Measurements from ENCODE around the gene ZFPM1. TPM values are rescaled to one million over a fixed set of nuclear protein-coding genes. Genes with fewer than 3 reads are reported as not detected.

Gene ZFPM1
- total and polyA plus RNA-seq, 12 donors: 0.37 to 23.8 (median 3.5) TPM

DNA sequence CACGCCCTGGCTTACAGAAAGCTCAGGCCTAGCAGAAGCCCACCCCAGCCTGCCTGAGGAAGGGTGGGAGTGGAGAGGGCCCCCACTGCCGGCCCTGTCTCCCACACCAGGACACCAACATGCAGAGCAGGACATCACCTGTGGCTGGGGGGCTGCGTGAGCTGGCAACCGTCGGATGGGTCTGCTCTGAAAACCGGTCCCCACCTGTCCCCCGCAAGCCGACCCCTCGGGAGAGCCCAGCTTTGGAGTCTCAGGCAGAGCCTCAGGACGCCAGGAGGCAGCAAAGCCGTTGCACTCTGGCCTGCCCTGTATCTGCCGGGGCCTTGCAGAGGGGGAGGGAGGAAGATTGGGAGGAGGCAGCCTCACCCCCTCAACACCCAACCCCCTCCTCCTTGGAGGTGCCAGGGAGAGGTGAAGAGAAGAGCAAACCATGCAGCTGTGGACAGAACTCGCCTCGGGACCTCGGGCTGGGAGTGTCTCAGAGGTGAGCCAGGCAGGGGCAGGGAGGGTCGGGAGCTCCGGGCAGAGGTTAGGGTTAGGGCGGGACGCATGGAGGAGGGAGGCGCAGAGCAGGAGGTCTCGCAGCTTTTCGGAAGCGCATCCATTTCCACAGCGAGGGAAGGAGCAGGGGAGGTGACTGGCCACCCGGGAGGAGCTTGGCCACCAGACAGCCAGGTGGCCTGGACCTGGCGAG lies 86.7 kb downstream of the ZFPM1 start:
- peaks cover 0 to 11% (median 0%) of the 10 kb centered on the region in 3 donors for H3K9me3 ChIP-seq (replicated peaks in 1 of 3)
- intact Hi-C loops (cut with DNase I): no loop called here
- 39 to 55% (median 45%) methylated on average over 13 to 26 of the region's 26 CpGs for WGBS, 4 donors
- no peaks in the 10 kb centered on the region for H3K27me3 ChIP-seq
- TF ChIP-seq POLR2A (IDR thresholded peaks at IDR 0.05): no peak
- TF ChIP-seq, protein P1, sequence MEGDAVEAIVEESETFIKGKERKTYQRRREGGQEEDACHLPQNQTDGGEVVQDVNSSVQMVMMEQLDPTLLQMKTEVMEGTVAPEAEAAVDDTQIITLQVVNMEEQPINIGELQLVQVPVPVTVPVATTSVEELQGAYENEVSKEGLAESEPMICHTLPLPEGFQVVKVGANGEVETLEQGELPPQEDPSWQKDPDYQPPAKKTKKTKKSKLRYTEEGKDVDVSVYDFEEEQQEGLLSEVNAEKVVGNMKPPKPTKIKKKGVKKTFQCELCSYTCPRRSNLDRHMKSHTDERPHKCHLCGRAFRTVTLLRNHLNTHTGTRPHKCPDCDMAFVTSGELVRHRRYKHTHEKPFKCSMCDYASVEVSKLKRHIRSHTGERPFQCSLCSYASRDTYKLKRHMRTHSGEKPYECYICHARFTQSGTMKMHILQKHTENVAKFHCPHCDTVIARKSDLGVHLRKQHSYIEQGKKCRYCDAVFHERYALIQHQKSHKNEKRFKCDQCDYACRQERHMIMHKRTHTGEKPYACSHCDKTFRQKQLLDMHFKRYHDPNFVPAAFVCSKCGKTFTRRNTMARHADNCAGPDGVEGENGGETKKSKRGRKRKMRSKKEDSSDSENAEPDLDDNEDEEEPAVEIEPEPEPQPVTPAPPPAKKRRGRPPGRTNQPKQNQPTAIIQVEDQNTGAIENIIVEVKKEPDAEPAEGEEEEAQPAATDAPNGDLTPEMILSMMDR (IDR thresholded peaks at IDR 0.05): no peak
- peaks cover 4 to 7% of the 10 kb centered on the region in 2 donors for H3K4me1 ChIP-seq (replicated peaks in 1 of 2)
- no peak overlapping the region for H3K27ac ChIP-seq
- H3K36me3 ChIP-seq (replicated peaks in 1 of 2): no peaks in the 10 kb centered on the region
- no peak overlapping the region for H3K4me3 ChIP-seq
- DNase-seq: no peak

DNA sequence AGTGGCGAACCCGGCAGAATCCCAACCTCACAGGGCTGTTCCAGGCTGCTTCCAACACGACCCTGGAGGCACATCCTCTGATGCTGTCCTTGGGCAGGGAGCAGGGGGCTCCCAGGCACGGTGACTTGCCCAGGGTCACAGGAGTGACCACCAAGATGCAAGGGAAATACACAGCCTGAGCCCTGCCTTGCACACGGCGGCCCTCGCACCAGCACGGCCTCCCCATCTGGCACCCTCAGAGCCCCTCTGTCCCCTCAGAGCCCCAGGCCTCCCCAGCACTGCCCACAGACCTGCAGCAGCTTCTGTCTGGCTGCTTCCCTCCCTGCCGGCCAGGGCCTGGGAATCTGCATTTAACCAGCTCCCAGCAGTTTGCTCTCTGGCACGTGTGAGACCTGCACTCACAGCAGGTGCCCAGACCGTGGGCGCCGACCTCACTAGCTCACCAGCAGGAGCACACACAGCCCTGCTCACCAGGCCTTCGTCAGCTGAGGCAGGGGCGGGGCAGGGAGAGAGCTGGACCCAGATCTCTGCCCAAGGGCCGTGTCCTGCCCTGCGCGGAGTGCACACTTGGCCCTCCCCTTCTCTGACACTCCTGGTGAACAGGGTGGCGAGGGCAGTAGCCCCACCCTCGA lies 87.4 kb downstream of the ZFPM1 start:
- TF ChIP-seq, protein P1 (IDR thresholded peaks at IDR 0.05): no peak
- no peak for TF ChIP-seq POLR2A (IDR thresholded peaks at IDR 0.05)
- H3K36me3 ChIP-seq (replicated peaks in 1 of 2): no peaks in the 10 kb centered on the region
- no peaks in the 10 kb centered on the region for H3K27me3 ChIP-seq
- DNase-seq: no peak
- no peak overlapping the region for H3K4me3 ChIP-seq
- 56 to 83% (median 71%) methylated on average over 10 to 20 of the region's 20 CpGs for WGBS, 4 donors
- H3K27ac ChIP-seq: no peak overlapping the region
- peaks cover 0 to under 1% of the 10 kb centered on the region in 2 donors for H3K4me1 ChIP-seq (replicated peaks in 1 of 2)
- peaks cover 0 to 11% (median 0%) of the 10 kb centered on the region in 3 donors for H3K9me3 ChIP-seq (replicated peaks in 1 of 3)
- intact Hi-C loops (cut with DNase I): no loop called here

DNA sequence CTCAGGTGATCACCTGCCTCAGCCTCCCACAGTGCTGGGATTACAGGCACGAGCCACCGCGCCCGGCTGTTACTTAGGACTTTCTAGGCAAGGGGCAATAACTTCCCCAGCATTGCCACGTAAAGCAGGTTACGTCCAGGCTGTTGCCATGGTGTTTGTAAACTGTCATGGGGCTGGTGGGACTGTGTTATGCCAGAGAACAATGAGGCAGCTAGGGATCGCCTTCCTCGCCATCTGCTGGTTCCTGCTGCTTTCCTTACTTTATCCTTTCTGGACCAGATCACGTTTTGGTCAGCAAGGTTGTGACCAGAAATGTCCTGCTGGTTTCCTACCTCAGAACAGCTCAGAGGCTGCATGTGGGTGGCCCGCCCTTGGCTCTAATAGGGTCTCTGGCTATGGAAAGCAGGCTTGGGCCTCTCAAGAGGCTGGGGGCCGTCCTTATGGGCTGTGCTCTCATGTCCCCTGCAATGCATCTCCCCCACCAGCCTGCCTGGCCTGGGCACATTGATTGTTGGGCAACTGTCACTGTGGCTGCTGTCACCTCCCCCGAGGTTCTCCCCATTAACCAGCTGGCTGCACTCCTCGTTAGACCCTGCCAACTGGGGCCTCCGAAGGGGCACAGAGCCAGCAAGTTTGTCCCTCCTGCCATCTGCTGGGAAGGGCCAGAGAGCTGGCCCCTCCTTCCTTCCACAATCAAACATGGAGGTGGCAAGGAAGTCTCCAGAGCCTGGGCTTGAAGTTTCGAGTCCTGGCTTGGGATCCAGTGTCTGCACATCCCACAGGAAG lies 88.9 kb downstream of the ZFPM1 start:
- TF ChIP-seq, protein P1 (IDR thresholded peaks at IDR 0.05): no peak
- no peak for TF ChIP-seq POLR2A (IDR thresholded peaks at IDR 0.05)
- WGBS, 4 donors: 70 to 73% (median 72%) methylated on average over 13 to 15 of the region's 15 CpGs
- H3K27me3 ChIP-seq: peaks cover 4% of the 10 kb centered on the region

DNA sequence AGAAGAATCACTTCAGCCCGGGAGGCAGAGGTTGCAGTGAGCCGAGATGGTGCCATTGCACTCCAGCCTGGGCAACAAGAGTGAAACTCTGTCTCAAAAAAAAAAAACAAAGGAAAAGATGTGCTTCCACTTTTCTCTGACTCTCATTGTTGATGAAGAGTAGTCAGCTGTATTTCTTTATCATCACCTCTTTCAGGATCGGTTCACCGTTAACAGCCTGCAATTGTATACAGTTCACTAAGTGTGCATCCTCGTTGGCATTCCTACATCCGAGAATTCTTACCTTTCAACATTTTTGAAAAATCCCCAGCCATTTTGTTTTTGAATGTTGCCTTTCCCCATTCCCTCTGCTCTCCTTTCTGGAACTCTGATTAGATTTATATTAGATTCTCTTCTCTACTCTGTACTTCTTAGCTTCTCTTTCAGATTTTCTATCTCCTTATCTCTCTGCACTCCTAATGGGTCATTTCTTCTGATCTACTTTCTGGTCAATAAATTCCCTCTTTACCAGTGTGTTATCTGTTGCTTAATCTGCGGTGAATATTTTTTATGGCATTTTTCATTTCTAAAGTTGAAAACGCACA lies 90.2 kb downstream of the ZFPM1 start:
- Histone ChIP-seq H3K27me3 (peaks cover 7% of the 10 kb centered on the region), H3K4me3 (no peak overlapping the region), H3K4me1 (replicated peaks in 1 of 2) (no peaks in the 10 kb centered on the region), H3K9me3 (replicated peaks in 1 of 3) (peaks cover 0 to 11% (median 0%) of the 10 kb centered on the region in 3 donors), H3K36me3 (replicated peaks in 1 of 2) (no peaks in the 10 kb centered on the region), H3K27ac (no peak overlapping the region)
- intact Hi-C loops (cut with DNase I): no loop called here
- TF ChIP-seq, protein P1 (IDR thresholded peaks at IDR 0.05): no peak
- TF ChIP-seq POLR2A (IDR thresholded peaks at IDR 0.05): no peak
- DNase-seq: no peak
- WGBS, 4 donors: 75 to 80% (median 79%) methylated on average over 8 of the region's 8 CpGs

More for the DNA sequence above, 88.9 kb downstream of the ZFPM1 start:
- Histone ChIP-seq H3K4me3 (no peak overlapping the region), H3K4me1 (replicated peaks in 1 of 2) (no peaks in the 10 kb centered on the region), H3K27ac (no peak overlapping the region), H3K36me3 (replicated peaks in 1 of 2) (no peaks in the 10 kb centered on the region), H3K9me3 (replicated peaks in 1 of 3) (peaks cover 0 to 11% (median 0%) of the 10 kb centered on the region in 3 donors)
- DNase-seq: no peak
- intact Hi-C loops (cut with DNase I): no loop called here
